GM20000 (cell line): ENCODE data around the gene TMEM50B.

Source experiments
- DNase-seq: peaks from one replicate; pipeline ENCODE4 v3.0.0; 2012; ENCODE audit warnings: low spot score
- CTCF ChIP-seq: IDR thresholded peaks from 2 replicates; pipeline ENCODE4 v1.5.1; 2012; ENCODE audit warnings: mild to moderate bottlenecking, control low read depth; ENCODE audit errors: extremely low read depth, missing control alignments

The TMEM50B gene

GRCh38 chr21:33401630-33401992 lies 78.2 kb downstream of the TMEM50B start:
- TF ChIP-seq CTCF: no peak
- DNase-seq: no peak
